H9 (cell line): Measurements from ENCODE around the gene GIMAP4. TPM values are rescaled to one million over a fixed set of nuclear protein-coding genes. Genes with fewer than 3 reads are reported as not detected.

ENCODE experiments used
- DNase-seq: peaks from one replicate; pipeline ENCODE4 v3.0.0-alpha.2; 2017
- H2AFZ ChIP-seq: one replicate; pipeline ENCODE4 v1.6.1; 2013; ENCODE audit warnings: mild to moderate bottlenecking, low read length, control low read depth, moderate library complexity
- H2AK5ac ChIP-seq: 2 replicates; pipeline ENCODE4 v1.6.1; 2013; ENCODE audit warnings: low read length, control low read depth, mixed read lengths; ENCODE audit not compliant: insufficient read length
- H2BK120ac ChIP-seq: one replicate; pipeline ENCODE4 v1.6.1; 2013; ENCODE audit warnings: low read depth, mild to moderate bottlenecking, low read length, control low read depth, inconsistent platforms; ENCODE audit not compliant: poor library complexity, severe bottlenecking
- H2BK12ac ChIP-seq: 2 replicates; pipeline ENCODE4 v1.6.1; 2013; ENCODE audit warnings: low read length, control low read depth, mixed read lengths, low read depth; ENCODE audit not compliant: insufficient read length
- H2BK15ac ChIP-seq: 2 replicates; pipeline ENCODE4 v1.6.1; 2013; ENCODE audit warnings: low read depth, low read length, control low read depth
- H2BK20ac ChIP-seq: one replicate; pipeline ENCODE4 v1.6.1; 2013; ENCODE audit warnings: low read depth, mild to moderate bottlenecking, low read length, control low read depth, inconsistent platforms; ENCODE audit not compliant: poor library complexity, severe bottlenecking
- H2BK5ac ChIP-seq: 2 replicates; pipeline ENCODE4 v1.6.1; 2013; ENCODE audit warnings: low read length, control low read depth, mixed read lengths; ENCODE audit not compliant: insufficient read length
- H3K14ac ChIP-seq: 2 replicates; pipeline ENCODE4 v1.6.1; 2013; ENCODE audit warnings: low read length, control low read depth; ENCODE audit not compliant: insufficient read depth
- H3K18ac ChIP-seq: 2 replicates; pipeline ENCODE4 v1.6.1; 2013; ENCODE audit warnings: low read depth, mild to moderate bottlenecking, mixed read lengths, low read length, control low read depth; ENCODE audit not compliant: insufficient read length
- H3K23ac ChIP-seq: 2 replicates; pipeline ENCODE4 v1.6.1; 2013; ENCODE audit warnings: low read length, control low read depth, mixed read lengths, low read depth; ENCODE audit not compliant: insufficient read length
- H3K23me2 ChIP-seq: 2 replicates; pipeline ENCODE4 v1.6.1; 2013; ENCODE audit warnings: low read depth, mild to moderate bottlenecking, mixed read lengths, low read length, control low read depth; ENCODE audit not compliant: insufficient read length, poor library complexity, severe bottlenecking
- H3K27ac ChIP-seq: 2 replicates; pipeline ENCODE4 v1.5.1; 2013; ENCODE audit warnings: low read length, control low read depth, mixed read lengths, low read depth; ENCODE audit not compliant: insufficient read length
- H3K27me3 ChIP-seq: 2 replicates; pipeline ENCODE4 v1.6.1; 2013; ENCODE audit warnings: low read length, control low read depth, inconsistent platforms; ENCODE audit not compliant: insufficient read depth
- H3K4ac ChIP-seq: 2 replicates; pipeline ENCODE4 v1.6.1; 2013; ENCODE audit warnings: low read depth, mild to moderate bottlenecking, control low read depth, inconsistent platforms, low read length, moderate library complexity
- H3K4me1 ChIP-seq: 2 replicates; pipeline ENCODE4 v1.6.1; 2013; ENCODE audit warnings: low read length, control low read depth, inconsistent platforms; ENCODE audit not compliant: insufficient read depth
- H3K4me2 ChIP-seq: 2 replicates; pipeline ENCODE4 v1.6.1; 2013; ENCODE audit warnings: low read length, control low read depth, mixed read lengths; ENCODE audit not compliant: insufficient read length, insufficient read depth
- H3K56ac ChIP-seq: 2 replicates; pipeline ENCODE4 v1.6.1; 2013; ENCODE audit warnings: low read depth, mild to moderate bottlenecking, mixed read lengths, low read length, control low read depth; ENCODE audit not compliant: insufficient read length
- H3K79me1 ChIP-seq: 2 replicates; pipeline ENCODE4 v1.6.1; 2013; ENCODE audit warnings: low read depth, mild to moderate bottlenecking, moderate library complexity, low read length, control low read depth, inconsistent platforms; ENCODE audit not compliant: insufficient read depth, poor library complexity, severe bottlenecking
- H3K79me2 ChIP-seq: 2 replicates; pipeline ENCODE4 v1.6.1; 2013; ENCODE audit warnings: low read length, control low read depth, inconsistent platforms; ENCODE audit not compliant: insufficient read depth
- H3K9ac ChIP-seq: 2 replicates; pipeline ENCODE4 v1.6.1; 2013; ENCODE audit warnings: low read length, control low read depth, mixed read lengths; ENCODE audit not compliant: insufficient read length; ENCODE audit errors: extremely low read depth
- H3K9me3 ChIP-seq: one replicate; pipeline ENCODE4 v1.6.1; 2013; ENCODE audit warnings: low read depth, low read length, inconsistent platforms; ENCODE audit not compliant: control insufficient read depth
- H3T11ph ChIP-seq: one replicate; pipeline ENCODE4 v1.6.1; 2013; ENCODE audit warnings: mild to moderate bottlenecking, low read length, control low read depth, inconsistent platforms
- H4K20me1 ChIP-seq: one replicate; pipeline ENCODE4 v1.6.1; 2013; ENCODE audit not compliant: control insufficient read depth, insufficient read length, insufficient read depth
- H4K5ac ChIP-seq: 2 replicates; pipeline ENCODE4 v1.6.1; 2013; ENCODE audit warnings: low read depth, mild to moderate bottlenecking, mixed read lengths, low read length, control low read depth; ENCODE audit not compliant: insufficient read length
- H4K8ac ChIP-seq: replicated peaks from 2 replicates; pipeline ENCODE4 v1.6.1; 2013; ENCODE audit warnings: low read length, control low read depth, mixed read lengths, low read depth; ENCODE audit not compliant: insufficient read length
- H4K91ac ChIP-seq: 2 replicates; pipeline ENCODE4 v1.6.1; 2013; ENCODE audit warnings: low read depth, mild to moderate bottlenecking, moderate library complexity, mixed read lengths, low read length, control low read depth; ENCODE audit not compliant: insufficient read length
- H3K27ac Mint-ChIP-seq, 3 experiments: 2 replicates in 2 of 3; 3 replicates in 1 of 3; pipeline ENCODE4 v1.8.0; 2020 to 2021; ENCODE audit warnings: mixed read lengths in 3 of 3, mild to moderate bottlenecking in 1 of 3, moderate library complexity in 1 of 3
- H3K27me3 Mint-ChIP-seq: 2 replicates; pipeline ENCODE4 v1.8.0; 2021; ENCODE audit warnings: low read depth, mild to moderate bottlenecking, moderate library complexity, mixed read lengths
- H3K36me3 Mint-ChIP-seq, 3 experiments: 2 replicates in 2 of 3; 3 replicates in 1 of 3; pipeline ENCODE4 v1.8.0; 2020 to 2021; ENCODE audit warnings: low read depth in 3 of 3, mixed read lengths in 3 of 3; ENCODE audit not compliant: insufficient read depth in 1 of 3
- H3K4me1 Mint-ChIP-seq, 2 experiments: 2 replicates each; pipeline ENCODE4 v1.8.0; 2020; ENCODE audit warnings: mixed read lengths in 2 of 2
- H3K4me3 Mint-ChIP-seq, 2 experiments: 2 replicates in 1 of 2; 3 replicates in 1 of 2; pipeline ENCODE4 v1.8.0; 2020 to 2021; ENCODE audit warnings: mild to moderate bottlenecking in 2 of 2, mixed read lengths in 2 of 2, moderate library complexity in 1 of 2
- H3K9me3 Mint-ChIP-seq, 2 experiments: 2 replicates in 1 of 2; 3 replicates in 1 of 2; pipeline ENCODE4 v1.8.0; 2020; ENCODE audit warnings: mild to moderate bottlenecking in 2 of 2, mixed read lengths in 2 of 2, moderate library complexity in 1 of 2
- WGBS: extraction: QIAGEN DNeasy Blood & Tissue Kit; methylation state at CpG from one replicate; pipeline ENCODE4 v1.1.7; 2013; ENCODE audit warnings: missing lambda C conversion rate, low lambda C conversion rate, mixed read lengths; ENCODE audit not compliant: insufficient read length; ENCODE audit errors: extremely low coverage; 5-methylcytosine and 5-hydroxymethylcytosine counted together
- total RNA-seq: library from RNA; stranded (reverse); gene quantifications from 2 replicates; pipeline ENCODE4 v1.2.1, GENCODE V29; 2021
- TF ChIP-seq, protein P1 (sequence below): fragments of 200-600 bp; sonication (generic); conservative IDR thresholded peaks from 3 replicates; pipeline ENCODE4 v1.8.0; 2021; ENCODE audit warnings: antibody characterized with exemption, mild to moderate bottlenecking

Gene GIMAP4
- total RNA-seq, 1 experiment from 2014 or later: not detected

- no peak overlapping the region for H2AFZ ChIP-seq
- no peak overlapping the region for H3K27ac Mint-ChIP-seq
- DNase-seq: no peak
- H3K79me1 ChIP-seq: no peaks in the 10 kb centered on the region
- H3K23me2 ChIP-seq: no peaks in the 10 kb centered on the region
- no CpG with 5 or more reads among the region's 2 CpGs for WGBS
- no peak overlapping the region for H3K4me2 ChIP-seq
- H3K18ac ChIP-seq: no peak overlapping the region
- no peaks in the 10 kb centered on the region for H3K79me2 ChIP-seq
- H2BK120ac ChIP-seq: no peak overlapping the region
- no peak overlapping the region for H3K14ac ChIP-seq
- no peak overlapping the region for H3T11ph ChIP-seq
- H3K9me3 ChIP-seq: peaks cover 8% of the 10 kb centered on the region
- no peak overlapping the region for H2BK12ac ChIP-seq
- no peak overlapping the region for H3K27ac ChIP-seq
- H4K8ac ChIP-seq: no peak overlapping the region
- H3K36me3 Mint-ChIP-seq: peaks cover 7 to 11% (median 9%) of the 10 kb centered on the region in 3 experiments
- no peak overlapping the region for H2BK5ac ChIP-seq
- H3K9me3 Mint-ChIP-seq: peaks cover 27% of the 10 kb centered on the region in 2 experiments
- H3K4me1 Mint-ChIP-seq: peaks cover 40 to 43% of the 10 kb centered on the region in 2 experiments
- H3K27me3 Mint-ChIP-seq: peaks cover 29% of the 10 kb centered on the region
- H3K56ac ChIP-seq: no peak overlapping the region
- no peak overlapping the region for H3K4me3 Mint-ChIP-seq
- H3K4me1 ChIP-seq: peaks cover 7% of the 10 kb centered on the region; the same call in 1 of the 2 replicates
- H4K5ac ChIP-seq: no peak overlapping the region
- H4K20me1 ChIP-seq: no peaks in the 10 kb centered on the region
- H2BK20ac ChIP-seq: no peak overlapping the region
- H2BK15ac ChIP-seq: no peak overlapping the region
- H3K27me3 ChIP-seq: no peaks in the 10 kb centered on the region
- H3K9ac ChIP-seq: no peak overlapping the region
- TF ChIP-seq, protein P1, sequence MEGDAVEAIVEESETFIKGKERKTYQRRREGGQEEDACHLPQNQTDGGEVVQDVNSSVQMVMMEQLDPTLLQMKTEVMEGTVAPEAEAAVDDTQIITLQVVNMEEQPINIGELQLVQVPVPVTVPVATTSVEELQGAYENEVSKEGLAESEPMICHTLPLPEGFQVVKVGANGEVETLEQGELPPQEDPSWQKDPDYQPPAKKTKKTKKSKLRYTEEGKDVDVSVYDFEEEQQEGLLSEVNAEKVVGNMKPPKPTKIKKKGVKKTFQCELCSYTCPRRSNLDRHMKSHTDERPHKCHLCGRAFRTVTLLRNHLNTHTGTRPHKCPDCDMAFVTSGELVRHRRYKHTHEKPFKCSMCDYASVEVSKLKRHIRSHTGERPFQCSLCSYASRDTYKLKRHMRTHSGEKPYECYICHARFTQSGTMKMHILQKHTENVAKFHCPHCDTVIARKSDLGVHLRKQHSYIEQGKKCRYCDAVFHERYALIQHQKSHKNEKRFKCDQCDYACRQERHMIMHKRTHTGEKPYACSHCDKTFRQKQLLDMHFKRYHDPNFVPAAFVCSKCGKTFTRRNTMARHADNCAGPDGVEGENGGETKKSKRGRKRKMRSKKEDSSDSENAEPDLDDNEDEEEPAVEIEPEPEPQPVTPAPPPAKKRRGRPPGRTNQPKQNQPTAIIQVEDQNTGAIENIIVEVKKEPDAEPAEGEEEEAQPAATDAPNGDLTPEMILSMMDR: no peak
- no peak overlapping the region for H4K91ac ChIP-seq
- no peak overlapping the region for H3K23ac ChIP-seq
- no peak overlapping the region for H2AK5ac ChIP-seq
- H3K4ac ChIP-seq: no peak overlapping the region
Measured at GRCh38 chr7:150562919-150563318, 4.3 kb upstream of the GIMAP4 start.
